Activated CD4-positive, alpha-beta T cell treated with anti-CD3 and anti-CD28 coated beads for 4 hours (primary cell): Measurements from ENCODE around the gene JAK3.

Source experiments
- DNase-seq, 2 donors: peaks; one replicate each; pipeline ENCODE4 v3.0.0-alpha.2; 2020

The JAK3 gene

GRCh38 chr19:17865364-17866311 is 17.9 kb upstream of the JAK3 start:
- DNase-seq: no peak

DNA sequence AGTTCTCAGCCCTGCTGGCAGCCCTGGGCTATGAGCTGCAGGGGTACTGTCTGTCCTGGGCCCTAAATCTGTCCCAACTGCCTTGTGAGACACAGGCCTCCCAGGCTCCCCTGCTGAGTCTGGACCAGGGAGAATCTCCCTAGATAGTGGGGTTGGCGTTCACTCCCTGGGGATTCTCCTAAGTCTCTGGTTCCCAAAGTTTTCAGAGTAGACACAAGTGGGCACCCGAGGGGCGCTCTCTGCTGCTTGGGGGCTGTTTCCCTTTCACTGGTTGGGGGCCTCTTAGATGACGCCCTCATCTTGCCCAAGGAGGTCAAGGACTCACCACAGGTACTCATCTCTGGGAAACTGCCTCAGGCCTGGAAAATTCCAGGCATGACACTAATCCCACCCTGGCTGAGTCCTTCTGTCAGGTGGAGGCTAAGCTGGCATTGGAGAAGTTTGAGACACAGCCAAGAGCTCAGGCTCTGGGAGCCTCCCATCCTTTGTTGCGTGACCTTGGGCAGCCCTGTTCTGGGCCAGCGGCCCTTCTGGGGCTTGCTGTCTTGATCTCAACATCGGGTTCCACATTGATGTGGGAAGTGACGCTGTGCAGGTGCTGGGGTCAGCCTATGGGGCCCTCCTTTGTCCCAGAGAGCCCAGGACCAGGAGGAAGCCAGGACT is 15.9 kb upstream of the JAK3 start:
- DNase-seq: no peak

DNA sequence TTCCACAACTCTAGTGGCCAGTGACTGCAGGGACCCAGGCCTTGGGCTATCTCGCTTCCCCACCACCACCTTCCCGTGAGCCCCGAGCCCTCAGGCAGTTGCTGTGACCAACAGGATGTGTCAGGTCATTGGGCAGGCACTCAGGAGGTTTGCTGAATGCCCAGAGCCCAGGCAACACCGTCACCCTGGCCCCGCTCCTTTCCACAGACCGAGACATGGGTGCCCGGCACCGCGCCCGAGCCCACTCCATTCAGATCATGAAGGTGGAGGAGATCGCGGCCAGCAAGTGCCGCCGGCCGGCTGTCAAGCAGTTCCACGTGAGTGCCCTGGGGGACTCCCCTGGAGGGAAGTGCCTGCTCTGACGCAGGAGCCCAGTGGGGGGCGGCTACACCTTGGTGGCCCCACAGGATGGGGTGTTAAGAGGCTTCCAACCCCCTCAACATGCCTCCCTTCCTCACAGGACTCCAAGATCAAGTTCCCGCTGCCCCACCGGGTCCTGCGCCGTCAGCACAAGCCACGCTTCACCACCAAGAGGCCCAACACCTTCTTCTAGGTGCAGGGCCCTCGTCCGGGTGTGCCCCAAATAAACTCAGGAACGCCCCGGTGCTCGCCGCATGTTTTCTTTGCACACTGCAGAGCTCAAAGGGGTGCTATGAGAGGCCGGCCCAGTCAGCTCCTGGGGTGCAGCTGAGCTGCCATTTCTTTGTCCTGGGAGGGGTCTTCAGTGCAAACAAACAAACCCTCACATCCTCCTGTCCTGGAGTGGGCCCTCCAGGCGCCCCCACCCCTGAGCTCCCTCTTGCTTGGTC is 15.1 kb upstream of the JAK3 start:
- DNase-seq: no peak

DNA sequence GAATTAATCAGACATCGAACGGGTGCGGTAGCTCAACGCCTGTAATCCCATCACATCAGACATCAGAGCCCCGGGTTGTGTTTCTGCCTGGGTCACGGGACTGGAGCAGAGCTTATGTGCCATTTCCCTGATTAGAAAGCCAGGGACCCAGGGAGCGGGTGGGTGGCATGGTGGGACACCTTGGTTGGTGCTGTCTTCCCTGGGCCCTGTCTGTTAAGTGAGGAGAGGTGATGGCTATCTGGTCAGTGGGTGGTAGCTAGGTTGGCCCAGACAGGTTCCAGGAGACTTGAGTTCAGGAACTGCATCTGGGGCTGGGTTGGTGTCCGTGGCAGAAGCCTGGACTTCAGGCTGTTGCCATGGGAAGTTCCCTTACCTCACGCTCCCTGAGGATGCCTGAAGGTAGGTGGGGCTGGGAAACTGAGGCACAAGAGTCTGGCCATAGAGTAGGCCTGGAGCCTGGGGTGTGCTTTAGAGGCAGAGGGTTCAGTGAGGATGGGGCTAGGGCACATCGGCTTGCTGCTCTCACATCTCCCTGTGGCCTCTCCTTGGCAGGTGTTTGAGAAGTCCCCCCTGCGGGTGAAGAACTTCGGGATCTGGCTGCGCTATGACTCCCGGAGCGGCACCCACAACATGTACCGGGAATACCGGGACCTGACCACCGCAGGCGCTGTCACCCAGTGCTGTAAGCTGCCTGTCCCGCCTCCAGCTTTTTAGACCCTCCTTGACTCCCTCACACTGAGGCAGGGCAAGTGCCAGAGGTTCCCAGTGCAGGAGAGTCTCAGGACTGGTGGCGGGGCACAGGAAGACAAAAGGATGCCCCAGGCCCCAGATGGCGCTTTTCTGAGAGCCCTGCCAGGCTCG is 14.0 kb upstream of the JAK3 start:
- DNase-seq: no peak

GRCh38 chr19:17860993-17861360 is 13.2 kb upstream of the JAK3 start:
- no peak for DNase-seq

DNA sequence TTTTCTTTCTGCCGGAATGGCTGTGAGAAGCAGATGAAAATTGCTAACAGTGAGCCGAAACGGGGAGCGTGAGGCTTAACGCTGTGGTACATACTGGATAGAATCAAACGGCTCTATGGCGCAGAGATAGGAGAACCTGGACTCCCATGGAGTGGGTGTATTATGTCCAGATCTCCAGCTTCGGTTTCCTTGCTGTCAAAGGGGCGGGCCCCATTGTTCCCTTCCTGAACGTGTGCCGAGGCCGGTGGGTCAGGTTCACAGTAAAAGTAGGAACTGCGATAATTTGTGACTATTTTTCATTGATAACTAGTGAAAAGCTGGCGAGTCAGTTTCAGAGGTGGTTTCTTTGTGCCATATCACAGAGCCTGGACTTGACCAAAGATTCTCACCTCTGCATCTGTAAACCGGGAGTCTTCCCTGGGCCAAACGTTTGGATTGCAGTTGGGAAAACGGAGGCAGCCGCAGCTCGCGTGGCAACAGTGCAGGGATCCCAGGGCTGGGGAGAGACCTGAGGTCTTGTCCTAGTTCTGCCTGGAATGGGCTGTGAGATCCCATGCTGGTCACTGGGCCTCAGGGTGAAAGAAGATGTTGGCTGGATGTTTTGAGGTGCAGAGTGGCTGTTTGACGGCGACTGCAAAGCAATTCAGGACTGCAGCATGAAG is 12.7 kb upstream of the JAK3 start:
- DNase-seq: no peak

DNA sequence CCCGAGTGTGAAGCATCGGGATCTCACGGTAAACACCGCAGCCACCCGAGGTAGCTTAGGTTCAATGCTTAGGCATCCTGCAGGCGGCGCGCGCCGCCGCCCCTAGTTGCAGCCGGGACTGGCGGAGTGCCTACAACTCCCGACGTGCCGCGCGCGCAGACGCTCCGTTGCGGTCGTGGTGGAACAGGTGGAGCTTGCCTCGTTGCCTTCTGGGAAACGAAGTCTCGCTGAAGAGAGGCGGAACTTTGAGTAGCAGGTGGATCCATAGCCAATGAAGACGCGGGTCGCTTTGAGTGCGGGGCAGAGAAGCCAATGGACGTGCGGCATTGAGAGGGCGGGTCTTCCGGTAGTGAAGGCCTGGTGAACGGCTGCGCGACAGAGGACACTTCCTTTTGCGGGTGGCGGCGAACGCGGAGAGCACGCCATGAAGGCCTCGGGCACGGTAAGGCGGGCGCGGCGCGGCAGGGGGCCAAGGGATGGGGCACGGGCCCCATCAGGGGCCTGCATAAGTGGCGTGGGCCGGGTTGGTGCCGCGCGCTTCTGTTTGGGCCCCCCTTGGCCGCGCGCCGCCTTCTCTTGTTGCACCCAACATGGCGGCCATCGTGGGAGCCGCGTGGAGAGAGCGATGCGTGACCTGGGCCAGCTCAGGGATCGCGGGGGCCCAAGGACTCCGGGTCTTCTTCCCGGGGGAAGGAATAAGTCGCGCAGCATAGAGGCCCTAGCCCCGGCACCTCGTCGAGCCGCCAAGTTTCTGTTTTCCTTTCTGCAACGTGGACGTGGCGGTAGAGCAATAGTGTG is 11.9 kb upstream of the JAK3 start, which contains the start of gene RPL18A:
RPL18A (plus strand) TSS at position 378 of the 798 bp plus-strand sequence; CDS start at position 425, 47 bp downstream.
- DNase-seq: peak; percentile 97 to 99

DNA sequence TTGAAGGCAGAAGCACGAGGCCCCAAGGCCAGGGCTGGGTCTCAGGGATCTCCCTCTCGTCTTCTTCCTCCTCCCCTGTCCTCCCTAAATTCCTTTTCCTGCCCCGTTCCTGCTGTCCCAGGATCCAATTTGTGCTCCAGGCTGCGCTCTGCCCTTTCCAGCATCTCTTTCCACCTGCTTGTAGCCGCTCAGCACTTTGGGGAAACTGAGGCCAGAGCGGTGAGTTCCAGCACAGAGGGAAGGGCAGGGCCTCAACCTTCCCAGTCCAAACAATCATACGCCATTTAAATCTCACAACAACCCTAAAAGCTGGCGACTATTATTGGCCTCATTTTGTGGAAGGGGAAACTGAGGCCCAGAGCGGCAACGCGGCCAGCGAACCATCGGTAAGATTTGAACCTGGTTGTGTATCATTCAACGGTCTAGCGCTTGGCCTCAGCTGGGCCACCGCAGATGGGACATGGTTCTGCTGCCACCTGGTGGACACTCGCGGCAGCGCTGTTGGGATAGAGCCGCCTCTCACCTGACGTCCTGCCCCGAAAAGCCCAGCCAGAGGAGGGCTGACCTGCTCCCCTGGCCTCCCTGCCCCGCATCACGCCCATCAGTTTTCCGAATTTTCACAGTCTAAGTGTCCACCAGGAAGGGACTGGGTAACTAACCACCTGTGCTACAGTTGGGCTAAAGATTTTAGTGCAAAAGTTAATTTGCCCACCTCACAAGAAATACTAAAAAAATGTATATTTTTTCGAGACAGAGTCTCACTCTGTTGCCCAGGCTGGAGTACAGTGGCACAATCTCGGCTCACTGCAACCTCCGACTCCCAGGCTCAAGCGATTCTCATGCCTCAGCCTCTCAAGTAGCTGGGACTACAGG is 7.7 kb upstream of the JAK3 start:
- peak; percentile 82 to 93 for DNase-seq

DNA sequence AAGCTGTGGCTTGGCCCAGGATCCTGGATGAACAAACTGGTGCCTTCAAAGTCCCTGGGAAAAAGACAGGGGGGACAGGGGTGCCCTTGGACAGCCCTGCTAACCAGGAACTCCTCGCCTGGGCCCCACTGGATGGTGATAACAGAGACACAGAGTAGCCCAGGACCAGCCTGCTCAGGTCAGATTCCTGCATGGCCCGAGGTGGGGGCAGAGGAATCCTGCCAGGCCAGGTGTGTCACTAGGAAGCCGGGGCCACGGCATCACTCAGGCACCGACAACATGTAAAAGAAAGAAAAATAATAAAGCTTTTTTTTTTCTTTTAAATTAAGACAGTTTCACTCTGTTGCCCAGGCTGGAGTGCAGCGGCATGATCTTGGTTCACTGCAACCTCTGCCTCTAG is 6.3 kb upstream of the JAK3 start:
- no peak for DNase-seq

- no peak for DNase-seq
Observed at GRCh38 chr19:17848595-17849292, 962 bp upstream of the JAK3 start.

- DNase-seq: no peak
Observed at GRCh38 chr19:17846146-17846545, 1.6 kb downstream of the JAK3 start.

GRCh38 chr19:17843908-17844490 is 3.8 kb downstream of the JAK3 start:
- DNase-seq: no peak

GRCh38 chr19:17843292-17843827 is 4.4 kb downstream of the JAK3 start:
- DNase-seq: no peak

DNA sequence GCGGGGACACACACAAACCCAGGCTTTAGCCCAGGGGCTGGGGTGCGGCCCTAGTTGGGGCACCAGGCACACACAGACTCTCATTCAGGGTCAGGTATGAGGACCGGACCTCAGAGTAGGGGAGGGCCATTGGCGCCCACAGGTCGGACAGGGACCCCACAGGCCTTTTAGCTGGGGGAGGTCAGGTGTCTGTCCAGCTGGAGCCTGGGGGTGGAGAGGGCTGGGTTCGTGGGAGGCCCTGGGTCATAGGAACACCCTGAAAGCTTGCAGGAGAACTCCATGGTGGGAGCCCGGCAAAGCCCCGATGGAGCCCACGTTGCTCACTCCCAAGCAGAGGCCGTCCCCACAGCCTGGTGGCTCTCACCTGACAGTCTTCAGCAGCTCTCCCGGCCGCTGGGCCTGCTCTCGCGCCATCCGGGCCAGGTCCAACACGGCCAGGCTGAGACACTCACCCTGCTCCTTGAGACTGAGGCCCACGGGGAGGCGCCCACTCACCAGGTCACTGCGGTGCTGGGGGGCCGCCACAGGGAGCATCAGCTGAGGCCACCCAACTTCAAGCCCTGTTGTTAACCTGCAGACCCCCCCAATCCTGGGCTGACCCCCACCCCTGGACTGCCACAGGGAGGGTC is 5.0 kb downstream of the JAK3 start:
- no peak for DNase-seq

DNA sequence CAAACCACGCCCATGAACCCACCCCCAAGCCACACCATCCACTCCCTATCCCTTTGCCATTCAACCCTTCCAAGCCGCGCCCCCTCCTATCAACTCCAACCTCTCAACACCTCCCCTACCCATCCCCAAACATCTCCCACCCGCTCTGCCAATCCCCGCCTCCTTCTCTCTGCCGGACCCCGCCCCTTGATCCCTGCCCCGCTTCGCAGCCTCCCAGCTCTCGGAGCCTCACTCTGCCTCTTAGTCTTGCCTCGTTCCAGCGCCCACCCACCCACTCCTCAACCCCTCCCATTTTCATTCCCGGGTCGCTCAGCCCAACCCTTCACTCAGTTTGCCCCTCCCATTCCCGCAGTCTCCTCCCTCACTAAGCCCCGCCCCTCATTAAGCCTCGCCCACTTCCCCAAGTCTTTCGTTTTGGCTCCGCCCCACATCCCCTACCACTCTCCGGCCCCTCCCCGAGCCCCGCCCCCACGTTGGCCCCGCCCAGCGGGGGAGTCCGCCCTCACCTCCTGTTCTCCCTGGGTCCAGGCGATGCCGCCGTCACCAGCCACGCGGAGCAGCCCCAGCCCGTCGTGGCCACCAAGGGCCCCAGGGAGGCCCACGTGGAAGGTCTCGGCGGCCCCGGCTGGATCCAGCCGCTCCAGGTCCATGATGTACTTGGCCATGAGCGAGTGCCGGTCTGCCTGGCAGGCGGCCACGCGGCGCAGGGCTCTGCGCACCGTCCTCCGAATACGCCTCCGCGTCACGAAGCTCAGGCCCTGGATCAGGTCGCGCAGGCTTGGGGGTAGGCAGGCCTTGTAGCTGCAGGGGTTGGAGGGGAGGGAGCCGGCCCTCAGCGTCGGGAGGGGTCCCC is 5.7 kb downstream of the JAK3 start:
- peak; percentile 60 to 65 for DNase-seq

DNA sequence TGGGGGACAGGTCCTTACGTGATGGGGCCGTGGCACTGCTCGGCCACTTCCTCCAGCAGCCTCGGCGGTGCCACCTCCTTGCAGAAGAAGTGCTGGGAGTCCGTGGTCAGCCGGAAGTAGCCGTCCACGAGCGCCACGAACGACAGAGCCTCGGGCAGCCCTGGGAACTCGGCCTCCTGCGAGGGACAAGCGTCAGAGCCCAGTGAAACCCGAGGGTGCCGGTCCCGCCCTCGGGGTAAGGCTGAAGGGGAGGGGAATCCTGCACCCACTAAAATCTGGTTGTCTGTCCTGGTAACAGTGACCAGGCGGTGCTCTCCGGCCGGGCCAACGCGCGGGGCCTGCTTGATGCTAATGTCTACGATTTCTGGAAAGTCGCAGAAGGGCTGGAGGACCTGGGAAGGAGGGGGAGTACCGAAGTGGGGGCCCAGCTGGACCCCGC is 6.4 kb downstream of the JAK3 start:
- DNase-seq: no peak

GRCh38 chr19:17840019-17840418 is 7.8 kb downstream of the JAK3 start:
- DNase-seq: no peak
